HEK293 (cell line): ENCODE measurements around the gene MCM8.

ENCODE experiments used
- CTCF ChIP-seq: fragments of 450-650 bp; formaldehyde crosslinking; IDR thresholded peaks from 2 replicates; pipeline ENCODE4 v1.5.1; 2016; ENCODE audit warnings: missing biosample characterization, missing genetic modification characterization
- ZFHX2 ChIP-seq: fragments of 450-650 bp; formaldehyde crosslinking; conservative IDR thresholded peaks from 2 replicates; pipeline ENCODE4 v1.5.1; 2016; ENCODE audit warnings: missing biosample characterization, missing genetic modification characterization
- ZNF274 ChIP-seq, 2 experiments: fragments of 200-500 bp in 1 of 2; fragments of 450-650 bp in 1 of 2; sonication (Bioruptor generic) in 1 of 2; formaldehyde crosslinking in 1 of 2; IDR thresholded peaks; 2 replicates each; pipeline versions ENCODE4 v1.5.1 to v1.6.1; 2014 to 2016; ENCODE audit warnings: borderline replicate concordance in 1 of 2, inconsistent platforms in 1 of 2, low read length in 1 of 2, missing biosample characterization in 1 of 2, missing genetic modification characterization in 1 of 2
- ZNF311 ChIP-seq: fragments of 450-650 bp; formaldehyde crosslinking; IDR thresholded peaks from 2 replicates; pipeline ENCODE4 v1.5.1; 2017; ENCODE audit warnings: missing biosample characterization, missing genetic modification characterization, borderline replicate concordance

- no peak for TF ChIP-seq ZNF274 (IDR thresholded peaks at IDR 0.05; ENCODE audit: low read length)
- no peak for TF ChIP-seq ZNF274 (tag by site-specific recombination; IDR thresholded peaks at IDR 0.05; ENCODE audit: borderline replicate concordance)
- TF ChIP-seq ZFHX2 (tag by site-specific recombination) = no peak
- no peak for TF ChIP-seq CTCF
- no peak for TF ChIP-seq ZNF311 (tag by site-specific recombination)
Observed at GRCh38 chr20:5996765-5997164, 46.3 kb downstream of the MCM8 start.
